ENCODE data around the gene NME7.

- TF ChIP-seq CTCF (conservative IDR thresholded peaks at IDR 0.05; ENCODE audit: low read depth, low read length) (no peak), EZH2 (IDR thresholded peaks at IDR 0.05; ENCODE audit: borderline replicate concordance, low read depth, low read length, poor library complexity, severe bottlenecking) (no peak)
These were observed 277.2 kb downstream of the NME7 start for GRCh38 chr1:169090308-169090899.

Data from A673 (cell line).